Smooth muscle cell (in vitro differentiated cells): ENCODE results near the gene MLIP. TPM values are rescaled to one million over a fixed set of nuclear protein-coding genes. Genes with fewer than 3 reads are reported as not detected.

ENCODE experiments used
- DNase-seq: peaks from one replicate; lab custom pipeline; 2025; ENCODE audit not compliant: unreplicated experiment; lab: John Stamatoyannopoulos, UW
- H2AFZ ChIP-seq: fragments of 200-600 bp; sonication (generic); 2 replicates; pipeline ENCODE4 v1.6.0; 2016; ENCODE audit warnings: antibody characterized with exemption, low read depth, mild to moderate bottlenecking
- H3F3A ChIP-seq: fragments of 200-600 bp; sonication (generic); 2 replicates; pipeline ENCODE4 v1.6.0; 2017; ENCODE audit warnings: antibody characterized with exemption, low read depth
- H3K27ac ChIP-seq: fragments of 200-600 bp; sonication (generic); 2 replicates; pipeline ENCODE4 v1.5.1; 2016; ENCODE audit warnings: low read depth, mild to moderate bottlenecking
- H3K27me3 ChIP-seq: fragments of 200-600 bp; sonication (generic); 2 replicates; pipeline ENCODE4 v1.6.1; 2016; ENCODE audit warnings: low read depth, mild to moderate bottlenecking
- H3K36me3 ChIP-seq: fragments of 200-600 bp; sonication (generic); 2 replicates; pipeline ENCODE4 v1.5.1; 2016; ENCODE audit warnings: low read depth
- H3K4me1 ChIP-seq: fragments of 200-600 bp; sonication (generic); 2 replicates; pipeline ENCODE4 v1.5.1; 2016; ENCODE audit warnings: low read depth
- H3K4me2 ChIP-seq: fragments of 200-600 bp; sonication (generic); 2 replicates; pipeline ENCODE4 v1.6.0; 2016; ENCODE audit warnings: mild to moderate bottlenecking
- H3K4me3 ChIP-seq: fragments of 200-600 bp; sonication (generic); 2 replicates; pipeline ENCODE4 v1.5.1; 2016; ENCODE audit warnings: mild to moderate bottlenecking
- H3K79me2 ChIP-seq: fragments of 200-600 bp; sonication (generic); 2 replicates; pipeline ENCODE4 v1.6.0; 2016; ENCODE audit warnings: low read depth, mild to moderate bottlenecking
- H3K9ac ChIP-seq: fragments of 200-600 bp; sonication (generic); 2 replicates; pipeline ENCODE4 v1.6.0; 2016; ENCODE audit warnings: low read depth
- H3K9me3 ChIP-seq: fragments of 200-600 bp; sonication (generic); replicated peaks from 2 replicates; pipeline ENCODE4 v1.5.1; 2016; ENCODE audit warnings: low read depth
- H4K20me1 ChIP-seq: fragments of 200-600 bp; sonication (generic); 2 replicates; pipeline ENCODE4 v1.6.0; 2016; ENCODE audit warnings: low read depth
- WGBS: methylation state at CpG from one replicate; pipeline ENCODE4 v1.1.7; 2016; ENCODE audit warnings: low lambda C conversion rate; 5-methylcytosine and 5-hydroxymethylcytosine counted together
- polyA plus RNA-seq: library from polyadenylated mRNA; unstranded; fragments of >200 nt; fragmentation: Nextera tagmentation; extraction: Ambion mirVana; gene quantifications from 2 replicates; pipeline ENCODE4 v1.2.1, GENCODE V29; 2016
- total RNA-seq: library from RNA; depleted of rRNA; stranded (reverse); fragments of >200 nt; gene quantifications from 2 replicates; pipeline ENCODE4 v1.2.3, GENCODE V29; 2014
- TF ChIP-seq, protein P1 (sequence below): fragments of 200-600 bp; sonication (generic); IDR thresholded peaks from 2 replicates; pipeline ENCODE4 v1.5.1; 2017; ENCODE audit warnings: borderline replicate concordance, mild to moderate bottlenecking, antibody characterized with exemption; ENCODE audit not compliant: insufficient read depth, poor library complexity, severe bottlenecking

The MLIP gene, protein sequence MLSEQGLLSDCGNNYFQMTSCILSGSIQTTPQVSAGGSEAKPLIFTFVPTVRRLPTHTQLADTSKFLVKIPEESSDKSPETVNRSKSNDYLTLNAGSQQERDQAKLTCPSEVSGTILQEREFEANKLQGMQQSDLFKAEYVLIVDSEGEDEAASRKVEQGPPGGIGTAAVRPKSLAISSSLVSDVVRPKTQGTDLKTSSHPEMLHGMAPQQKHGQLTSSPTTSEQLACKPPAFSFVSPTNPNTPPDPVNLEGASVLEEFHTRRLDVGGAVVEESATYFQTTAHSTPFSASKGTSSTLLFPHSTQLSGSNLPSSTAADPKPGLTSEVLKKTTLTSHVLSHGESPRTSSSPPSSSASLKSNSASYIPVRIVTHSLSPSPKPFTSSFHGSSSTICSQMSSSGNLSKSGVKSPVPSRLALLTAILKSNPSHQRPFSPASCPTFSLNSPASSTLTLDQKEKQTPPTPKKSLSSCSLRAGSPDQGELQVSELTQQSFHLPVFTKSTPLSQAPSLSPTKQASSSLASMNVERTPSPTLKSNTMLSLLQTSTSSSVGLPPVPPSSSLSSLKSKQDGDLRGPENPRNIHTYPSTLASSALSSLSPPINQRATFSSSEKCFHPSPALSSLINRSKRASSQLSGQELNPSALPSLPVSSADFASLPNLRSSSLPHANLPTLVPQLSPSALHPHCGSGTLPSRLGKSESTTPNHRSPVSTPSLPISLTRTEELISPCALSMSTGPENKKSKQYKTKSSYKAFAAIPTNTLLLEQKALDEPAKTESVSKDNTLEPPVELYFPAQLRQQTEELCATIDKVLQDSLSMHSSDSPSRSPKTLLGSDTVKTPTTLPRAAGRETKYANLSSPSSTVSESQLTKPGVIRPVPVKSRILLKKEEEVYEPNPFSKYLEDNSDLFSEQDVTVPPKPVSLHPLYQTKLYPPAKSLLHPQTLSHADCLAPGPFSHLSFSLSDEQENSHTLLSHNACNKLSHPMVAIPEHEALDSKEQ
- total RNA-seq: not detected in 2 replicates
- polyA plus RNA-seq: not detected in 2 replicates

DNA sequence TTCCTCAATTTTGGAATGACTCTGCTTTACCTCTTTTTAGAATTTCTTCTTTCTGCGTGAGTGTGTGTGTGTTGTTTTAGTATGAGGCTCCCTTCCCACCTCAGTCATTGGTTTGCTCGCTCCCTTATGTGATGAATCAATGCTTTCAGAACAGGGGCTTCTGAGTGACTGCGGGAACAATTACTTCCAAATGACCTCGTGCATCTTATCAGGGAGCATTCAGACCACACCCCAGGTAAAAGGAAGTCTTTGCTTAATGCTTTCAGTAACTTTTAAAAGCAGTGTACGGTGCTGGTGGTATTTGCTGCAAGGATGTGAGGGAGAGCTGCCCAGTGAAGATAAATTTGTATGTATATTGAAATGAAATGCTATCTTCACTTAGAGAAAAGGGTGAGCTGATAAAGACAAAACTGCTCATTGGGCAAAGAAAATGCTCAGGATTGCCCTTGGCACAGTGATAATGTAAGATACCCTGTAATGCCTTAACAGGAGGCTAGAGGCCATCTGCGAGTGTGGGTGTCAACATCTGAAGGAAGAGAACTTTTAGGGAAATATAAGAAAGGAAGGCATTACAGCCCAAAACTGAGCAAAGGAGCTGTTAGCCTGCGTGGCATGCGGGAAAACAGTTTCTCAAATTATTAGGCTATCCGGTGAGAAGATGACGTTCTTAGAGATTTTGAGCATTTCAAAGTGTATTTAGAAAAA is at the start of gene MLIP:
MLIP (plus strand) TSS at position 103 of the 705 bp plus-strand sequence; CDS start at position 140, 37 bp downstream.
- no peak for DNase-seq
- Histone ChIP-seq H3K79me2 (no peaks in the 10 kb centered on the region), H3K4me2 (peak within 1 kb of the TSS; percentile 46), H3K27ac (no peak within 1 kb of the TSS), H3F3A (no peaks in the 10 kb centered on the region), H3K4me1 (peaks cover 12% of the 10 kb centered on the region), H3K9ac (no peak within 1 kb of the TSS), H3K9me3 (no peaks in the 10 kb centered on the region), H3K27me3 (no peaks in the 10 kb centered on the region), H4K20me1 (no peaks in the 10 kb centered on the region), H3K4me3 (no peak within 1 kb of the TSS), H2AFZ (peak within 1 kb of the TSS; percentile 23), H3K36me3 (no peaks in the 10 kb centered on the region)
- 68% methylated on average over 10 of the region's 10 CpGs for WGBS
- TF ChIP-seq, protein P1, sequence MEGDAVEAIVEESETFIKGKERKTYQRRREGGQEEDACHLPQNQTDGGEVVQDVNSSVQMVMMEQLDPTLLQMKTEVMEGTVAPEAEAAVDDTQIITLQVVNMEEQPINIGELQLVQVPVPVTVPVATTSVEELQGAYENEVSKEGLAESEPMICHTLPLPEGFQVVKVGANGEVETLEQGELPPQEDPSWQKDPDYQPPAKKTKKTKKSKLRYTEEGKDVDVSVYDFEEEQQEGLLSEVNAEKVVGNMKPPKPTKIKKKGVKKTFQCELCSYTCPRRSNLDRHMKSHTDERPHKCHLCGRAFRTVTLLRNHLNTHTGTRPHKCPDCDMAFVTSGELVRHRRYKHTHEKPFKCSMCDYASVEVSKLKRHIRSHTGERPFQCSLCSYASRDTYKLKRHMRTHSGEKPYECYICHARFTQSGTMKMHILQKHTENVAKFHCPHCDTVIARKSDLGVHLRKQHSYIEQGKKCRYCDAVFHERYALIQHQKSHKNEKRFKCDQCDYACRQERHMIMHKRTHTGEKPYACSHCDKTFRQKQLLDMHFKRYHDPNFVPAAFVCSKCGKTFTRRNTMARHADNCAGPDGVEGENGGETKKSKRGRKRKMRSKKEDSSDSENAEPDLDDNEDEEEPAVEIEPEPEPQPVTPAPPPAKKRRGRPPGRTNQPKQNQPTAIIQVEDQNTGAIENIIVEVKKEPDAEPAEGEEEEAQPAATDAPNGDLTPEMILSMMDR: no peak

DNA sequence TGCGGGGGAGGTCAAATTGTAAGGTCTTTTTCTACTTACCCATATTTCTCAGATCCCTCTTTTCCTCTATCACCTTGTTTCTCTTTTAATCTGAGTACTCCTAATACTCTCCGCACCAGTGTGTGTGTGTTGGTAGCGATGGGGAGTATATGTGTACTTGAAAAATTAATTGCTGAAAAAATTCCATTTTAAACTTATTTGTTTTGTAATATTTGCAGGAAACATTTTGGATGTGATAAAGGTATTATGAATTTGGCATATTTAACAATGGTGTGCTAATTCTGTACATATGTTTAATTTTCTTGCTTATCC is 48.1 kb upstream of the MLIP start:
- TF ChIP-seq, protein P1: no peak
- WGBS: over 99% methylated on average over 3 of the region's 3 CpGs
- H4K20me1 ChIP-seq: no peaks in the 10 kb centered on the region
- no peaks in the 10 kb centered on the region for H3K27me3 ChIP-seq
- no peak overlapping the region for H3K9ac ChIP-seq
- H3K36me3 ChIP-seq: no peaks in the 10 kb centered on the region
- H3K4me3 ChIP-seq: peak overlapping the region; percentile 34
- no peaks in the 10 kb centered on the region for H3K9me3 ChIP-seq
- no peak overlapping the region for H2AFZ ChIP-seq
- no peaks in the 10 kb centered on the region for H3K4me1 ChIP-seq
- no peak for DNase-seq
- H3K79me2 ChIP-seq: no peaks in the 10 kb centered on the region
- H3F3A ChIP-seq: no peaks in the 10 kb centered on the region
- no peak overlapping the region for H3K27ac ChIP-seq
- H3K4me2 ChIP-seq: peak overlapping the region; percentile 22

DNA sequence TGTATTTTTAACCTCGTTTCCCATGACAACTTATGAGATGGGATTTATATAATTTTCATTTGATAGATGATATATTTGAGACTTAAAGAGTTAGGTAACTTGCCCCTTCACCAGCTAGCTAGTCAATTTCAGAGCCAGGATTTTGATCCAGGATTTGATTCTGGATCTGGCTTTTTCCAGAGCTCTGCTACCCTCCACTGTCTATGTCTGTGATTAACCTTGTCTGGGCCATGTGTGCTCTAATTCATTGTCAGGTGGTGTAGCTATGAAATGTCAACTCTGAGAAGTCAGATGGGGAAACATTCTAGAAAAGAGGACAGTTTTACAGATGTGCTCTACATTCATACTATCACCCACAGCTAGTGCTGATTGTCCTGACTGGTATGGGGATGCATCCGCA is 42.5 kb upstream of the MLIP start:
- Histone ChIP-seq H3K36me3 (no peaks in the 10 kb centered on the region), H3K9me3 (no peaks in the 10 kb centered on the region), H3K4me2 (no peak overlapping the region), H3F3A (peaks cover 6% of the 10 kb centered on the region), H2AFZ (no peak overlapping the region), H3K4me1 (peaks cover 5% of the 10 kb centered on the region), H3K79me2 (no peaks in the 10 kb centered on the region), H4K20me1 (no peaks in the 10 kb centered on the region), H3K9ac (no peak overlapping the region), H3K4me3 (no peak overlapping the region), H3K27me3 (no peaks in the 10 kb centered on the region), H3K27ac (no peak overlapping the region)
- WGBS: no CpG with 5 or more reads among the region's 2 CpGs
- TF ChIP-seq, protein P1: no peak
- no peak for DNase-seq
